HCT116 (cell line): ENCODE measurements around the gene COL16A1. TPM values are rescaled to one million over a fixed set of nuclear protein-coding genes. Genes with fewer than 3 reads are reported as not detected.
A peak's percentile ranks its signal among the peaks of the same experiment; 100 is the strongest.

ENCODE experiments used
- ATAC-seq: fragments of 200-7000 bp; cut with Tn5 transposase; 2 replicates; pipeline ENCODE4 v1.9.1; 2020; ENCODE audit warnings: mild to moderate bottlenecking, moderate library complexity
- BruUV-seq: library from RNA; stranded (reverse); fragments of 400-500 nt; replicated peaks from 2 replicates; lab custom pipeline; 2021; lab: Mats Ljungman, UMichigan
- CTCF ChIA-PET: fragments of 300-600 bp; sonication (Branson Sonifier 250); formaldehyde crosslinking; loops from one replicate; lab custom pipeline; 2021; ENCODE audit warnings: antibody characterized with exemption; lab: Charles Lee
- POLR2A ChIA-PET: fragments of 300-600, 350-600 bp; sonication (Branson Sonifier 250); formaldehyde crosslinking; loops from one replicate; lab custom pipeline; 2021; ENCODE audit warnings: antibody characterized with exemption; lab: Charles Lee
- RAD21 ChIA-PET, 2 experiments: fragments of 300-600 bp; sonication (Branson Sonifier 250); formaldehyde crosslinking; loops; one replicate each; lab custom pipeline; 2023; ENCODE audit warnings: low total read pairs in 2 of 2; ENCODE audit not compliant: uncharacterized antibody in 2 of 2, unreplicated experiment in 2 of 2, low non-redundant PET in 1 of 2; lab: Charles Lee
- DNase-seq: peaks from one replicate; pipeline ENCODE4 v3.0.0-alpha.2; 2010; ENCODE audit warnings: low read depth, low spot score
- H2AFZ ChIP-seq: fragments of 200-600 bp; shearing (Covaris generic), sonication (generic); 2 replicates; pipeline ENCODE4 v1.6.1; 2017; ENCODE audit warnings: low read depth, mixed run types, mixed read lengths, antibody characterized with exemption, low read length; ENCODE audit not compliant: poor library complexity, severe bottlenecking
- H3K27ac ChIP-seq: 2 replicates; pipeline ENCODE4 v1.5.1; 2012; ENCODE audit warnings: low read depth, low read length
- H3K27me3 ChIP-seq: fragments of 200-600 bp; sonication (generic); 2 replicates; pipeline ENCODE4 v1.6.1; 2016; ENCODE audit warnings: mixed run types, low read length, mixed read lengths; ENCODE audit not compliant: insufficient read depth
- H3K36me3 ChIP-seq, 2 experiments: fragments of 200-500 bp in 1 of 2; fragments of 200-600 bp in 1 of 2; sonication (Bioruptor generic) in 1 of 2; sonication (generic) in 1 of 2; 2 replicates each; pipeline versions ENCODE4 v1.5.1 to v1.6.1; 2014 to 2016; ENCODE audit warnings: low read length in 2 of 2, inconsistent platforms in 1 of 2, mixed read lengths in 1 of 2, mixed run types in 1 of 2; ENCODE audit not compliant: insufficient read depth in 2 of 2, control insufficient read depth in 1 of 2
- H3K4me1 ChIP-seq, 2 experiments: fragments of 200-600 bp in 1 of 2; sonication (generic) in 1 of 2; 2 replicates each; pipeline versions ENCODE4 v1.5.1 to v1.6.1; 2012 to 2017; ENCODE audit warnings: low read length in 2 of 2, inconsistent platforms in 1 of 2, mild to moderate bottlenecking in 1 of 2, mixed read lengths in 1 of 2, mixed run types in 1 of 2, moderate library complexity in 1 of 2; ENCODE audit not compliant: insufficient read depth in 2 of 2, control insufficient read depth in 1 of 2
- H3K4me2 ChIP-seq: fragments of 200-600 bp; sonication (generic); 2 replicates; pipeline ENCODE4 v1.6.1; 2017; ENCODE audit warnings: mixed run types, low read length, mixed read lengths
- H3K4me3 ChIP-seq, 2 experiments: fragments of 200-600 bp in 1 of 2; sonication (generic) in 1 of 2; replicated peaks in 1 of 2; 2 replicates each; pipeline ENCODE4 v1.5.1; 2011 to 2016; ENCODE audit warnings: low read length in 2 of 2, control low read depth in 1 of 2, low read depth in 1 of 2, mild to moderate bottlenecking in 1 of 2, mixed read lengths in 1 of 2, mixed run types in 1 of 2
- H3K79me2 ChIP-seq: fragments of 200-600 bp; sonication (generic); 2 replicates; pipeline ENCODE4 v1.6.1; 2017; ENCODE audit warnings: mild to moderate bottlenecking, mixed run types, low read length, moderate library complexity, mixed read lengths; ENCODE audit not compliant: insufficient read depth
- H3K9ac ChIP-seq: fragments of 200-600 bp; sonication (generic); 2 replicates; pipeline ENCODE4 v1.6.1; 2016; ENCODE audit warnings: low read length, mixed read lengths
- H3K9me2 ChIP-seq: fragments of 200-600 bp; sonication (generic), shearing (Covaris generic); 2 replicates; pipeline ENCODE4 v1.6.1; 2017; ENCODE audit warnings: mixed run types, mild to moderate bottlenecking, moderate library complexity; ENCODE audit not compliant: insufficient read depth
- H3K9me3 ChIP-seq, 2 experiments: fragments of 200-500 bp in 1 of 2; fragments of 200-600 bp in 1 of 2; sonication (Bioruptor generic) in 1 of 2; sonication (generic) in 1 of 2; 2 replicates each; pipeline ENCODE4 v1.6.1; 2014 to 2017; ENCODE audit warnings: low read length in 2 of 2, mixed read lengths in 2 of 2, inconsistent platforms in 1 of 2, low read depth in 1 of 2, mild to moderate bottlenecking in 1 of 2, mixed run types in 1 of 2, moderate library complexity in 1 of 2; ENCODE audit not compliant: control insufficient read depth in 1 of 2, insufficient read depth in 1 of 2
- H4K20me1 ChIP-seq: fragments of 200-600 bp; sonication (generic), shearing (Covaris generic); 2 replicates; pipeline ENCODE4 v1.6.1; 2017; ENCODE audit warnings: mixed run types, mild to moderate bottlenecking, moderate library complexity; ENCODE audit not compliant: insufficient read depth
- CEBPB ChIP-seq: IDR thresholded peaks from 2 replicates; pipeline ENCODE4 v1.6.1; 2012; ENCODE audit warnings: low read depth
- EGR1 ChIP-seq: IDR thresholded peaks from 2 replicates; pipeline ENCODE4 v1.6.1; 2012; ENCODE audit warnings: low read depth
- ELF1 ChIP-seq: IDR thresholded peaks from 2 replicates; pipeline ENCODE4 v1.6.1; 2012; ENCODE audit warnings: low read depth, borderline replicate concordance
- JUND ChIP-seq: IDR thresholded peaks from 2 replicates; pipeline ENCODE4 v1.6.1; 2012
- YY1 ChIP-seq: IDR thresholded peaks from 2 replicates; pipeline ENCODE4 v1.6.1; 2011; ENCODE audit warnings: low read length, low read depth, moderate library complexity, mild to moderate bottlenecking; ENCODE audit not compliant: insufficient replicate concordance; ENCODE audit errors: extremely low read depth
- ZNF274 ChIP-seq: fragments of 200-500 bp; sonication (Bioruptor generic); IDR thresholded peaks from 2 replicates; pipeline ENCODE4 v1.6.1; 2014; ENCODE audit warnings: mild to moderate bottlenecking, low read depth, low read length, inconsistent platforms
- intact Hi-C: fragments of 100-400 bp; cut with micrococcal nuclease; formaldehyde crosslinking; loops from 2 replicates; pipeline ENCODE4 v1.10.0; 2022
- total RNA-seq: library from RNA; stranded (reverse); gene quantifications from one replicate; pipeline ENCODE4 v1.2.1, GENCODE V29; 2021; ENCODE audit not compliant: unreplicated experiment
- TF ChIP-seq, protein P1 (sequence below), 3 experiments: fragments of 200-600 bp in 1 of 3; sonication (generic) in 1 of 3; IDR thresholded peaks in 2 of 3; conservative IDR thresholded peaks in 1 of 3; 2 replicates each; pipeline ENCODE4 v1.5.1; 2012 to 2017; ENCODE audit warnings: low read depth in 2 of 3, low read length in 2 of 3, antibody characterized with exemption in 1 of 3, borderline replicate concordance in 1 of 3, control low read depth in 1 of 3, mild to moderate bottlenecking in 1 of 3, mixed read lengths in 1 of 3, mixed run types in 1 of 3, moderate library complexity in 1 of 3; ENCODE audit not compliant: insufficient read depth in 1 of 3

COL16A1 gene
- total RNA-seq, 1 experiment from 2014 or later = 2.2 TPM

- Histone ChIP-seq H3K79me2 (no peaks in the 10 kb centered on the region), H3K4me3 (no peak overlapping the region), H3K36me3 (no peaks in the 10 kb centered on the region), H3K4me1 (peaks cover 0 to 12% of the 10 kb centered on the region in 2 experiments; a peak in 2 of 4 replicates), H2AFZ (no peak overlapping the region), H3K27me3 (no peaks in the 10 kb centered on the region), H4K20me1 (no peaks in the 10 kb centered on the region), H3K9me3 (no peaks in the 10 kb centered on the region), H3K4me2 (no peak overlapping the region), H3K27ac (no peak overlapping the region), H3K9ac (no peak overlapping the region), H3K9me2 (no peaks in the 10 kb centered on the region)
- DNase-seq (no peak), ATAC-seq (peak; percentile 97)
- POLR2A ChIA-PET = no interaction called here
- no TSS peak for BruUV-seq
- TF ChIP-seq YY1 (no peak), ELF1 (no peak)
- TF ChIP-seq, protein P1, sequence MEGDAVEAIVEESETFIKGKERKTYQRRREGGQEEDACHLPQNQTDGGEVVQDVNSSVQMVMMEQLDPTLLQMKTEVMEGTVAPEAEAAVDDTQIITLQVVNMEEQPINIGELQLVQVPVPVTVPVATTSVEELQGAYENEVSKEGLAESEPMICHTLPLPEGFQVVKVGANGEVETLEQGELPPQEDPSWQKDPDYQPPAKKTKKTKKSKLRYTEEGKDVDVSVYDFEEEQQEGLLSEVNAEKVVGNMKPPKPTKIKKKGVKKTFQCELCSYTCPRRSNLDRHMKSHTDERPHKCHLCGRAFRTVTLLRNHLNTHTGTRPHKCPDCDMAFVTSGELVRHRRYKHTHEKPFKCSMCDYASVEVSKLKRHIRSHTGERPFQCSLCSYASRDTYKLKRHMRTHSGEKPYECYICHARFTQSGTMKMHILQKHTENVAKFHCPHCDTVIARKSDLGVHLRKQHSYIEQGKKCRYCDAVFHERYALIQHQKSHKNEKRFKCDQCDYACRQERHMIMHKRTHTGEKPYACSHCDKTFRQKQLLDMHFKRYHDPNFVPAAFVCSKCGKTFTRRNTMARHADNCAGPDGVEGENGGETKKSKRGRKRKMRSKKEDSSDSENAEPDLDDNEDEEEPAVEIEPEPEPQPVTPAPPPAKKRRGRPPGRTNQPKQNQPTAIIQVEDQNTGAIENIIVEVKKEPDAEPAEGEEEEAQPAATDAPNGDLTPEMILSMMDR (IDR thresholded peaks at IDR 0.05 in 2 of 3, conservative IDR thresholded peaks at IDR 0.05 in 1 of 3; ENCODE audit: borderline replicate concordance in 1 of 3, insufficient read depth in 1 of 3, low read depth in 2 of 3, low read length in 2 of 3) = peak; percentile 13 to 78 (median 58); a peak in 5 of 6 replicates
- RAD21 ChIA-PET = no interaction called here
- CTCF ChIA-PET = interaction anchor here (1.2 to 1.5 kb wide), 2 partner anchors 24 to 105 kb away, joined by 3 read pairs; no protein-coding TSS in a partner anchor
- intact Hi-C loops = no loop called here
These were observed 19.8 kb downstream of the COL16A1 start for GRCh38 chr1:31683997-31684396.

DNA sequence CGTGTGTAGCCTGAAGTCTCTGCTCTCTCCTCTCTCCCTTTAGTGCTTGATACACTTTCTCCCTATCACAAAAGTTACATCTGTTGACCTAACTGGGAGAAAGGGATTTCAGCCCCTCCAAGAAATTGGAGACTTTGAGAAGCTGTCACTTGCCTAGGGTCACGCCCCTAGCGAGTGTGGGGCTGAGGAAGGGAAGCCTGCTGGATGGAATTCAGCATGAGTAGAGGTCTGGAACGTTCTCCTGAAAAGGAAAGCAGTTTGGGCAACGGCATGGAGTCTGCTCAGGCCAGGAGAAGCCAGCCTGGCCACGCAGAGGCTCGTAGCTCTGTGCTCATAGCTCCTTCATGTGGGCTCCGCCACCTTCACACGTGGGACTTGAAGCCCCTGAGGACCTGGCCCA, 22.4 kb downstream of the COL16A1 start:
- peaks cover 0 to 3% of the 10 kb centered on the region in 2 experiments; a peak in 1 of 4 replicates for H3K4me1 ChIP-seq
- H3K79me2 ChIP-seq = no peaks in the 10 kb centered on the region
- no peak overlapping the region for H3K4me3 ChIP-seq
- ChIA-PET RAD21 (no interaction called here), POLR2A (no interaction called here), CTCF (no interaction called here)
- H3K4me2 ChIP-seq = no peak overlapping the region
- ATAC-seq = no peak
- intact Hi-C loops = no loop called here
- no peaks in the 10 kb centered on the region for H3K27me3 ChIP-seq
- H2AFZ ChIP-seq = no peak overlapping the region
- H4K20me1 ChIP-seq = no peaks in the 10 kb centered on the region
- no peak overlapping the region for H3K27ac ChIP-seq
- no peaks in the 10 kb centered on the region for H3K36me3 ChIP-seq
- no peaks in the 10 kb centered on the region for H3K9me3 ChIP-seq
- H3K9me2 ChIP-seq = no peaks in the 10 kb centered on the region
- TF ChIP-seq JUND = no peak
- TF ChIP-seq ELF1 = no peak
- no peak for TF ChIP-seq EGR1
- TF ChIP-seq CEBPB = no peak
- no peak for TF ChIP-seq ZNF274
- BruUV-seq = no TSS peak
- H3K9ac ChIP-seq = no peak overlapping the region
- DNase-seq = no peak
